IPS-18c (cell line): ENCODE measurements around the gene SIAE.

Experiments used
- H3K4me3 ChIP-seq: 2 replicates; pipeline ENCODE4 v1.7.0; 2013; ENCODE audit warnings: low read depth, mild to moderate bottlenecking, low read length, moderate library complexity; ENCODE audit not compliant: insufficient read depth
- H3K9me3 ChIP-seq: one replicate; pipeline ENCODE4 v1.6.1; 2013; ENCODE audit warnings: mild to moderate bottlenecking, low read length, moderate library complexity; ENCODE audit not compliant: control insufficient read depth, insufficient read depth

The SIAE gene

GRCh38 chr11:124673333-124674167, at the start of gene SIAE, which contains the start of gene SPA17:
Gene SIAE (minus strand): TSS chr11:124673739. CDS start chr11:124673708, 31 bp downstream.
Gene SPA17 (plus strand): TSS chr11:124673904. CDS start chr11:124675265, 1,361 bp downstream.
- H3K4me3 ChIP-seq = peak within 1 kb of the TSS; percentile 81
- no peaks in the 10 kb centered on the region for H3K9me3 ChIP-seq

- Histone ChIP-seq H3K9me3 (no peaks in the 10 kb centered on the region), H3K4me3 (no peak overlapping the region)
Observed at GRCh38 chr11:124722176-124722575, 48.6 kb upstream of the SIAE start.

DNA sequence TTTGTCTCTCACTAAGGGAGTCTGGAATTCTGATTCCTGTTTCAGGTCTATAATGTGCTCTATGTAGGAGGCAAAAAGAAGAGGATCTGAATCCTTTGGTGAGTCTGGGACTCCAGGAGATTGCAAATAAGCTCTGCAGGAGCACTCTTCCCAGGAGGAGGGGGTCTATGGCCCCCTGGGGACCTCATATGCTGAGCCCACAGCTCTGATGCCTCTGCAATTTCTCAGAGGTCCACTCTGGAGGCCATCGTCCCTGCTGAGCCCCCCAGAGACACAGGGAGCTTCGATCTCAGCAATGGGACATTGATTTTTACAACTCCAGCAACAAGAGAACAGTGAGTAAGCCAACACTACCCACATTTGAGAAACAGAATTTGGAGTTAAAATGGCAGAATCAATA, 46.0 kb upstream of the SIAE start:
- no peaks in the 10 kb centered on the region for H3K9me3 ChIP-seq
- no peak overlapping the region for H3K4me3 ChIP-seq

- Histone ChIP-seq H3K4me3 (peak overlapping the region; percentile 45; the same call in 1 of the 2 replicates), H3K9me3 (no peaks in the 10 kb centered on the region)
Observed at GRCh38 chr11:124718801-124719200, 45.3 kb upstream of the SIAE start.

DNA sequence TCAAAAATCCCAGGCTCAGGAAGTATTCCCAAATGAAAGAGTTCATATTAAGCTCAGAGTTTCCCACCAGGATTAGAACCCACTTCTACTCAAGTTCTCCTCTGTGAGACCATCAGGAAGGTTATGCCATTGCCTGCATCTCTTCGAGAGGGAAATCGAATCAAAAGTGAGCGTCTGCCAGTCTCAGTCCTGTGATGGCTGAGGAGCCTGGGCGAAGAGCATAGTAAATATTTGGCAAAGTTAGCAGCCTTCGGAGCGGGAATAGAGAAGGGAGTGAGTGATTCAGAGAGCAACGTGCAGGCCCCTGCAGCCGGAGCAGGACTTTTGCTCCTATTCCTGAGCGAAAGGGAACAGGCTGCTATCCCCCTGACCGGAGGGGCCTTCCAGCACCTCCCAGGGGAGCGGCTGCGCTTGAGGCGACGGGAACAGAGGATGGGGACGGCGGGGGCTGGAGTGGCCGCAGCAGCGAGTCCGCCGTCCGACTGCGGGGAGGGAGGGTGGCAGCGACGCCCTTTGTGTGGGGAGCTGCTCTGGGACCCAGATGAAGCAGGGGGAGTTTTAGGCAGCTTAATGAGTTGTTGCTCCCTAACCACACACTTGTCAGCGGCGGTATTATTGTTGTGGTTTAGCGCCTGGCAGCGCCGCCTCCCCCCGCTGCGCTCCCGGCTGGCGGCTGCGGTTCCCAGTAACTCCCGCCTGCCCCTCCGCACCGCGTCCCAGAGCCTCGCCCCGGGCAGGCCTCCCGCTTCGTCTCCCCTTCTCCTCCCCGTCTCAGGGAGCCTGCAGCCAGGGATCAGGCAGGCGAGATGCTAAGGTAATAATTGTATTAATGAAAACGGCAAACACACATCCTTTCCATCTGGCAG, 44.5 kb upstream of the SIAE start:
- H3K9me3 ChIP-seq = no peaks in the 10 kb centered on the region
- H3K4me3 ChIP-seq = peak overlapping the region; percentile 45

DNA sequence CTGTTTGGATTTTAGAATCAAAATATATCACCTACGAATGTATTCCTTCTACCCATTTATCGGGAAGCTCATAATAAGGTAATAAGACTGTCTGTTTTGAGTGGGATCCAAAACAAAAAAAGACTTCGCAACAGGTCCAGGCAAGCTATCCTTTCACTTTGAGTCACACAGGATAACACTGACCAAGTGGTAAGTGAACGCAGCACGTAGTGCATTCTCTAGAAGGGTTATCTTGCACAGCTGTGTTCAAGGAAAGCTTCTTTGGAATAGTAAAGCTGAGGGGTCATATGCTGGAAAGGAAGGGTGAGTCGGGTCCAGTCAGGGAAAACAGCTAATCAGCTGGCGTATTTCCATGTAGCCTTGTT, 43.9 kb upstream of the SIAE start:
- Histone ChIP-seq H3K4me3 (no peak overlapping the region), H3K9me3 (no peaks in the 10 kb centered on the region)

GRCh38 chr11:124716591-124716990, 43.1 kb upstream of the SIAE start:
- H3K9me3 ChIP-seq = no peaks in the 10 kb centered on the region
- no peak overlapping the region for H3K4me3 ChIP-seq

GRCh38 chr11:124712392-124712791, 38.9 kb upstream of the SIAE start:
- H3K9me3 ChIP-seq = no peaks in the 10 kb centered on the region
- no peak overlapping the region for H3K4me3 ChIP-seq

GRCh38 chr11:124707829-124708228, 34.3 kb upstream of the SIAE start:
- H3K9me3 ChIP-seq = no peaks in the 10 kb centered on the region
- no peak overlapping the region for H3K4me3 ChIP-seq

- Histone ChIP-seq H3K9me3 (no peaks in the 10 kb centered on the region), H3K4me3 (no peak overlapping the region)
Observed at GRCh38 chr11:124700028-124700427, 26.5 kb upstream of the SIAE start.

- H3K4me3 ChIP-seq = no peak overlapping the region
- no peaks in the 10 kb centered on the region for H3K9me3 ChIP-seq
Observed at GRCh38 chr11:124699547-124699946, 26.0 kb upstream of the SIAE start.

- Histone ChIP-seq H3K9me3 (no peaks in the 10 kb centered on the region), H3K4me3 (no peak overlapping the region)
Observed at GRCh38 chr11:124693142-124693541, 19.6 kb upstream of the SIAE start.

DNA sequence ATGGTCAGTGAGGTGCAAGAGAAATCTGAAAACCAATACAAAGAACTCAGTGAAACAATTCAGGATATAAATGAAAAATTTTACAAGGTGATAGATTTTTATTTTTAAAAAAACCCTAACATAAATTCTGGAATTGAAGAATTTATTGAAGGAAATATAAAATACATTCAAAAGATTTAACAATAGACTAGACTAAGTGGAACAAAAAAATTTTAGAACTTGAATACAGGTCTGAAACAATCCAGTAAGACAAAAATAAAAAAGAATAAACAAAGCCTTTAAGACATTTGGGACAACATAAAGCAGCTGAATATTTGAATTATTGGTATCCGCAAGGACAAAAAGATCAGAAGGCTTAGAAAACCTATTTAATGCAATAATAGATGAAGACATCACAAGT, 8.9 kb upstream of the SIAE start:
- Histone ChIP-seq H3K9me3 (no peaks in the 10 kb centered on the region), H3K4me3 (no peak overlapping the region)

GRCh38 chr11:124681421-124681820, 7.9 kb upstream of the SIAE start:
- H3K4me3 ChIP-seq = no peak overlapping the region
- H3K9me3 ChIP-seq = no peaks in the 10 kb centered on the region

DNA sequence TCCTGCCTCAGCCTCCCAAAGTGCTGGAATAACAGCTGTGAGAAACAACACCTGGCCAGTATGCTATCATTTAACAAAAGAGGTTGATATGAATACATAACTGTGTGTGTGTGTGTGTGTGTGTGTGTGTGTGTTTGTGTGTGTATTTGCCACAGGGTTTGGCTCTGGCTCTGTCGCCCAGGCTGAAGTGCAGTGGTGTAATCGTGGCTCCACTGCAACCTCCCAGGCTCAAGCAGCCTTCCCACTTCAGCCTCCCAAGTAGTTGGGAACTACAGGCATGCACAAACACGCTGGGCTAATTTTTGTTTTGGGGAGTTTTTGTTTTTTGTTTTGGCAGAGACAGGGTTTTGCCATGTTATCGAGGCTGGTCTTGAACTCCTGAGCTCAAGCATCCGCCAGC, 4.9 kb upstream of the SIAE start:
- Histone ChIP-seq H3K9me3 (no peaks in the 10 kb centered on the region), H3K4me3 (no peak overlapping the region)

DNA sequence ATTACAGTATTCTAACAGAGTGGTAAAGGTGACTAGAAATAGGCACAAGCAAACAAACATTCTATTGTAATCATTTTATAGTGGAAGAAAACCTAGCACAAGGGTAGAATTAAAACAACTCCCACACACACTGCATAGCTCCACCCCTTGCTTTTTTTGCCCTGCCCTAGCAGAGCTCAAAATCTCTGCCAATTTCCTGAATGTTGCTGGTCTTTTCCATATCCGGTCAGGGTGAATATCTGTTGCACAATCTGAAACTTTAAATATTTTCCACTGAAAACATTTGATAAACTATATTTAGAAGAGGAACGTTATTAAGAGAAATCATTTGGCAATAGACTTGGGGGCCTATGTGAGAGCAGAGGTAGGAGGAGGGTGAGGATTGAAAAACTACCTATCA, 2.8 kb upstream of the SIAE start:
- H3K4me3 ChIP-seq = no peak overlapping the region
- no peaks in the 10 kb centered on the region for H3K9me3 ChIP-seq

DNA sequence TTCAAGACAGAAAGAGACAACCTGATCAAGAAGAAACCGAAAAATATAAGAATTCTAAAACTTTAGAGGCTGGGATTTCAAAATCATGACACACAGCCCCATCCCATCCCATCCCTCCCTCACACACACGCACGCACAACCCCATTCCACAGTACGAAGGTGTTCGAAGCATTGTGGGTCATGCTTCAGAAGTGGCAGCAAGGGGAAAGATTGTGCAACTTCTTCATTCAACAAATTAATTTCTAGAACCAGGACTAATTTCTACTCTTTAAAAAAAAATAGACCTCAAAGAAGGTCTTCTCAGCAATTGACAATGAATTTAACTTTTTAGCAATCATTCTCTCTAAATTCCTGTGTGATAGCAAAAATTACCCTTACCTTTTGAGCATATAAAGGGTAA, 1.0 kb upstream of the SIAE start:
- Histone ChIP-seq H3K4me3 (peak overlapping the region; percentile 81; the same call in 1 of the 2 replicates), H3K9me3 (no peaks in the 10 kb centered on the region)

GRCh38 chr11:124674168-124674517, 604 bp upstream of the SIAE start:
- H3K4me3 ChIP-seq = peak overlapping the region; percentile 81
- H3K9me3 ChIP-seq = no peaks in the 10 kb centered on the region
